CD4-positive, alpha-beta T cell (primary cell): ENCODE measurements around the gene SMIM36. TPM values are rescaled to one million over a fixed set of nuclear protein-coding genes. Genes with fewer than 3 reads are reported as not detected.

ENCODE experiments used
- ATAC-seq: fragments of 200-7000 bp; cut with Tn5 transposase; one replicate; pipeline ENCODE4 v1.10.0; 2022; ENCODE audit warnings: mild to moderate bottlenecking; ENCODE audit not compliant: poor library complexity
- CTCF ChIA-PET: fragments of 350-600 bp; sonication (Branson Sonifier 250); formaldehyde crosslinking; loops from one replicate; lab custom pipeline; 2021; ENCODE audit warnings: antibody characterized with exemption, inconsistent platforms; lab: Charles Lee
- POLR2A ChIA-PET: fragments of 350-600 bp; sonication (Branson Sonifier 250); formaldehyde crosslinking; loops from one replicate; lab custom pipeline; 2021; ENCODE audit warnings: antibody characterized with exemption, inconsistent platforms; lab: Charles Lee
- DNase-seq, 14 experiments: peaks; one replicate each; pipeline ENCODE4 v3.0.0-alpha.2; 2013 to 2020; ENCODE audit warnings: mixed read lengths in 2 of 14
- H3K27ac ChIP-seq, 2 donors: one replicate each; pipeline versions ENCODE4 v1.5.1 to v1.7.0; 2013; ENCODE audit warnings: low read length in 2 of 2, low read depth in 1 of 2, mild to moderate bottlenecking in 1 of 2
- H3K27me3 ChIP-seq, 2 experiments: 1 replicate in 1 of 2; 2 replicates in 1 of 2; pipeline versions ENCODE4 v1.6.1 to v1.7.0; 2013; ENCODE audit warnings: low read length in 2 of 2, control low read depth in 1 of 2, mild to moderate bottlenecking in 1 of 2, moderate library complexity in 1 of 2; ENCODE audit not compliant: insufficient read depth in 2 of 2, control insufficient read depth in 1 of 2
- H3K36me3 ChIP-seq: one replicate; pipeline ENCODE4 v1.6.1; 2013; ENCODE audit warnings: low read length, control low read depth; ENCODE audit not compliant: insufficient read depth
- H3K4me1 ChIP-seq: one replicate; pipeline ENCODE4 v1.6.1; 2013; ENCODE audit warnings: low read length, control low read depth; ENCODE audit not compliant: insufficient read depth
- H3K4me3 ChIP-seq: one replicate; pipeline ENCODE4 v1.5.1; 2013; ENCODE audit warnings: mild to moderate bottlenecking, low read length, moderate library complexity
- H3K9me3 ChIP-seq, 2 experiments: 1 replicate in 1 of 2; 2 replicates in 1 of 2; pipeline versions ENCODE4 v1.6.1 to v1.7.0; 2013; ENCODE audit warnings: low read length in 2 of 2, mild to moderate bottlenecking in 2 of 2, control low read depth in 1 of 2, moderate library complexity in 1 of 2; ENCODE audit not compliant: control insufficient read depth in 1 of 2, insufficient read depth in 1 of 2
- H3K27ac Mint-ChIP-seq: one replicate; pipeline ENCODE4 v1.8.0; 2020; ENCODE audit warnings: mixed read lengths
- H3K27me3 Mint-ChIP-seq: one replicate; pipeline ENCODE4 v1.8.0; 2021; ENCODE audit warnings: mixed read lengths
- H3K36me3 Mint-ChIP-seq: one replicate; pipeline ENCODE4 v1.8.0; 2021; ENCODE audit warnings: low read depth, mixed read lengths
- H3K4me1 Mint-ChIP-seq: one replicate; pipeline ENCODE4 v1.8.0; 2021; ENCODE audit warnings: low read depth, mixed read lengths
- H3K4me3 Mint-ChIP-seq: one replicate; pipeline ENCODE4 v1.8.0; 2020; ENCODE audit warnings: mild to moderate bottlenecking, mixed read lengths
- H3K9me3 Mint-ChIP-seq: one replicate; pipeline ENCODE4 v1.8.0; 2020; ENCODE audit warnings: mixed read lengths
- intact Hi-C, 2 experiments: fragments of 100-400 bp; cut with DNase I in 1 of 2; cut with micrococcal nuclease in 1 of 2; formaldehyde crosslinking; loops; one replicate each; pipeline versions ENCODE4 v1.15.1 to v1.9.0; 2023 to 2025; cut with DNase I, micrococcal nuclease
- total RNA-seq, 174 experiments: library from RNA in 2 of 174; stranded (reverse) in 2 of 174; gene quantifications; one replicate each; pipeline ENCODE4 v1.2.3 and lab custom pipeline; 2021 to 2026
- TF ChIP-seq, protein P1 (sequence below): fragments of 200-600 bp; IDR thresholded peaks from one replicate; pipeline ENCODE4 v1.8.0; 2022; ENCODE audit warnings: antibody characterized with exemption, mild to moderate bottlenecking

The SMIM36 gene
- total RNA-seq, 2 experiments from 2014 or later: not detected

DNA sequence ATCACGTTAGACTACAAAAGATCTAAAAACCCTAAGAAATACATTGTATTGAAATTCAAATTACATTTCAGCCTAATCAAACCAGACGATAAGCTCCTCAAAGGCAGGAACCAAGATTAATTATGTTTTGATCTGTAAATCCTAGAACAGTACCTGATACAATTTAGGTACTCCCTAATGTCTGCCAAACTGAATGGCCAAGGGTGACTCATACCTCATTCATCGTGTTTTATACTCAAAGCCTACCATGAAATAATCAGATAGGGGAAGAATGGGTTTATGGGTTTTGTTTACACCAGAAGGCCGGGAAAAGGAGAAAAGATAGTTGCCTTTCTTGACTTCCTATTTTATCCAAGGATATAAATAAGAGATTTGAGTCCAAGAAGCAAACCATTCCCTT is 108.9 kb downstream of the SMIM36 start:
- no peak overlapping the region for H3K27ac Mint-ChIP-seq

More for the DNA sequence above, 108.9 kb downstream of the SMIM36 start:
- no peaks in the 10 kb centered on the region for H3K27me3 Mint-ChIP-seq
- TF ChIP-seq, protein P1, sequence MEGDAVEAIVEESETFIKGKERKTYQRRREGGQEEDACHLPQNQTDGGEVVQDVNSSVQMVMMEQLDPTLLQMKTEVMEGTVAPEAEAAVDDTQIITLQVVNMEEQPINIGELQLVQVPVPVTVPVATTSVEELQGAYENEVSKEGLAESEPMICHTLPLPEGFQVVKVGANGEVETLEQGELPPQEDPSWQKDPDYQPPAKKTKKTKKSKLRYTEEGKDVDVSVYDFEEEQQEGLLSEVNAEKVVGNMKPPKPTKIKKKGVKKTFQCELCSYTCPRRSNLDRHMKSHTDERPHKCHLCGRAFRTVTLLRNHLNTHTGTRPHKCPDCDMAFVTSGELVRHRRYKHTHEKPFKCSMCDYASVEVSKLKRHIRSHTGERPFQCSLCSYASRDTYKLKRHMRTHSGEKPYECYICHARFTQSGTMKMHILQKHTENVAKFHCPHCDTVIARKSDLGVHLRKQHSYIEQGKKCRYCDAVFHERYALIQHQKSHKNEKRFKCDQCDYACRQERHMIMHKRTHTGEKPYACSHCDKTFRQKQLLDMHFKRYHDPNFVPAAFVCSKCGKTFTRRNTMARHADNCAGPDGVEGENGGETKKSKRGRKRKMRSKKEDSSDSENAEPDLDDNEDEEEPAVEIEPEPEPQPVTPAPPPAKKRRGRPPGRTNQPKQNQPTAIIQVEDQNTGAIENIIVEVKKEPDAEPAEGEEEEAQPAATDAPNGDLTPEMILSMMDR: no peak
- no peak overlapping the region for H3K4me3 ChIP-seq
- ChIA-PET POLR2A (no interaction called here), CTCF (no interaction called here)
- DNase-seq (no peak), ATAC-seq (no peak)
- intact Hi-C loops: no loop called here
- no peak overlapping the region for H3K4me3 Mint-ChIP-seq
- peaks cover 73% of the 10 kb centered on the region for H3K36me3 Mint-ChIP-seq
- no peak overlapping the region for H3K27ac ChIP-seq
- H3K36me3 ChIP-seq: peaks cover 36% of the 10 kb centered on the region
- no peaks in the 10 kb centered on the region for H3K4me1 ChIP-seq
- no peaks in the 10 kb centered on the region for H3K9me3 ChIP-seq
- no peaks in the 10 kb centered on the region for H3K4me1 Mint-ChIP-seq
- H3K9me3 Mint-ChIP-seq: no peaks in the 10 kb centered on the region
- no peaks in the 10 kb centered on the region for H3K27me3 ChIP-seq

Other genes starting within 250 kb of the SMIM36 start
- gene HLF, start 246.5 kb downstream of the SMIM36 start, total RNA-seq: 1 to 10 TPM; 4.3 to 4.9 TPM
- 10 to 100 TPM; 15.3 to 17.4 TPM for gene MMD, start 89.6 kb downstream of the SMIM36 start, total RNA-seq
- not detected for gene TMEM100, start 211.4 kb upstream of the SMIM36 start, total RNA-seq
- gene PCTP, start 239.6 kb upstream of the SMIM36 start, total RNA-seq: 1 to 10 TPM; 1.1 to 1.2 TPM